ENCODE results near the gene FAM193A. TPM values are rescaled to one million over a fixed set of nuclear protein-coding genes. Genes with fewer than 3 reads are reported as not detected.

Gene FAM193A
- total RNA-seq, 6 experiments from 2014 or later: 8.5 to 12.3 (median 9.7) TPM

DNA sequence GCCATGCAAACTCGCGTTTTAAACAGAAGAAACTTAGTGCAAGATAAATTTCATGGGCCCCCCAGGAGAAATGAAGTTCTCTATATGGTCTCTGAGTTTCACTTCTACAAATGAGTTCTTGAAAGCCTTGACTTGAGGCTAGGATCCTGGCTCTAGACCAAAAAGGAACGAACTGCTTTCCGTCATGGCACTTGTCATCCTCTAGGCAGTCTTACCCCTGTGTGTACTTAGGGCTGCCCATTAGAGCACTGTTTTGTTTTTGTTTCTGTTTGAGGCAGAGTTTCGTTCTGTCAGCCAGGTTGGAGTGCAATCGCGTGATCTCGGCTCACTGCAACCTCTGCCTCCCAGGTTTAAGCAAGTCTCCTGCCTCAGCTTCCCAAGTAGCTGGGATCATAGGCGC lies 38.5 kb upstream of the FAM193A start:
- intact Hi-C loops (cut with DNase I): no loop called here
- Histone ChIP-seq H3K4me1 (no peaks in the 10 kb centered on the region), H3K27ac (no peak overlapping the region), H3K4me3 (no peak overlapping the region), H3K27me3 (no peaks in the 10 kb centered on the region), H3K36me3 (peaks cover 0 to 40% (median 25%) of the 10 kb centered on the region in 4 donors), H3K9me3 (no peaks in the 10 kb centered on the region)
- DNase-seq (no peak), ATAC-seq (peak; percentile 44 to 82 (median 52))
- TF ChIP-seq, protein P1, sequence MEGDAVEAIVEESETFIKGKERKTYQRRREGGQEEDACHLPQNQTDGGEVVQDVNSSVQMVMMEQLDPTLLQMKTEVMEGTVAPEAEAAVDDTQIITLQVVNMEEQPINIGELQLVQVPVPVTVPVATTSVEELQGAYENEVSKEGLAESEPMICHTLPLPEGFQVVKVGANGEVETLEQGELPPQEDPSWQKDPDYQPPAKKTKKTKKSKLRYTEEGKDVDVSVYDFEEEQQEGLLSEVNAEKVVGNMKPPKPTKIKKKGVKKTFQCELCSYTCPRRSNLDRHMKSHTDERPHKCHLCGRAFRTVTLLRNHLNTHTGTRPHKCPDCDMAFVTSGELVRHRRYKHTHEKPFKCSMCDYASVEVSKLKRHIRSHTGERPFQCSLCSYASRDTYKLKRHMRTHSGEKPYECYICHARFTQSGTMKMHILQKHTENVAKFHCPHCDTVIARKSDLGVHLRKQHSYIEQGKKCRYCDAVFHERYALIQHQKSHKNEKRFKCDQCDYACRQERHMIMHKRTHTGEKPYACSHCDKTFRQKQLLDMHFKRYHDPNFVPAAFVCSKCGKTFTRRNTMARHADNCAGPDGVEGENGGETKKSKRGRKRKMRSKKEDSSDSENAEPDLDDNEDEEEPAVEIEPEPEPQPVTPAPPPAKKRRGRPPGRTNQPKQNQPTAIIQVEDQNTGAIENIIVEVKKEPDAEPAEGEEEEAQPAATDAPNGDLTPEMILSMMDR (IDR thresholded peaks at IDR 0.05): no peak
- no peak for TF ChIP-seq POLR2A (IDR thresholded peaks at IDR 0.05)
- 81% methylated on average over 8 of the region's 9 CpGs for WGBS (ENCODE audit: insufficient coverage, low coverage, low lambda C conversion rate, missing lambda C conversion rate)

DNA sequence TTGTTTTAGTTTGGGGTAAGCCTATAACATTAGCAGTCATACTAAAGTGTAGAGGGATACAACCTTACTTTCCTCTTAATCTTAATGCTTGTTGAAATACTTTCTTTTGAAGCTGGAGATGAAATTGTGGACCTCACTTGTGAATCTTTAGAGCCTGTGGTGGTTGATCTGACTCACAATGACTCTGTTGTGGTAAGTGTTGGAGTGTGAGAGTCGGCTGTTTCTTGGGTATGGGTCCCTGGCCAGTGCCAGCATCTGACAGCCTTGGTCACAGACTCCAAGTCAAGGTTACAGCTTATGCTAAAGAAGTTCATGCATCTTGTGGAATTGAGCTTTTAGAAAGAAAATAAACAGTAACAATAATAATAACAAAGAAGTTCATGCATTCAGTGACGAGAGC lies 35.9 kb upstream of the FAM193A start:
- WGBS (ENCODE audit: insufficient coverage, low coverage, low lambda C conversion rate, missing lambda C conversion rate): 88% methylated on average over 2 of the region's 2 CpGs
- no peaks in the 10 kb centered on the region for H3K27me3 ChIP-seq
- no peaks in the 10 kb centered on the region for H3K4me1 ChIP-seq
- no peak for DNase-seq
- intact Hi-C loops (cut with DNase I): no loop called here
- no peak overlapping the region for H3K27ac ChIP-seq
- no peak for TF ChIP-seq POLR2A (IDR thresholded peaks at IDR 0.05)
- TF ChIP-seq, protein P1 (IDR thresholded peaks at IDR 0.05): no peak
- no peak overlapping the region for H3K4me3 ChIP-seq
- H3K9me3 ChIP-seq: no peaks in the 10 kb centered on the region
- peaks cover 0 to 46% (median 26%) of the 10 kb centered on the region in 4 donors for H3K36me3 ChIP-seq
- no peak for ATAC-seq

DNA sequence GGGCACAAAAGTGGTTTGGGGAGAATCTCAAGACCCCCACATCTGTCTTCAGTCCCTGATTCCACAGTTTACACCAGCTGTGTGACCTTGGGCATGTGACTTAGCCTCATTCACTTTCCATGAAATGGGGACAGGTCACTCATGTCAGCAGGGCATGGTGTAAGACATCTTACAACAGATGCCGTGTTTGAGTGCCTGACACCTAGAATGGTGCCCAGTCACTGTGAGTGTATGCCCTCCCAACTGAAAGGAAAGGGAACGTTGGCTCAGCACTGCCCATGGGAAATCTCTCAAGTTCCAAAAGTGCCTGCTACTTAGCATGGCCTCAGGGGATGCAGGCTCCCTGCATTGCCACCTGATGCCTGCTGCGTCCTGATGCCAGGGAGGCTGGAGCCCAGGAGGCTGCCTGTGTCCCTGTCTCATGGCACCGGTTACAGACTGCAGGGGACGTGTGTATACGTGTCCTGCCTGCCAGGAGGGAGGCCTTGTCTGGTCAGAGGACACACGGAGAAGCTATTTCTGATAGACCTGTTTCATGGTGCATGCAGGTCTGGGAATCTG lies 35.3 kb upstream of the FAM193A start:
- no peak for TF ChIP-seq POLR2A (IDR thresholded peaks at IDR 0.05)
- TF ChIP-seq, protein P1 (IDR thresholded peaks at IDR 0.05): no peak
- ATAC-seq (no peak), DNase-seq (no peak)
- intact Hi-C loops (cut with DNase I): no loop called here
- Histone ChIP-seq H3K36me3 (peaks cover 0 to 46% (median 26%) of the 10 kb centered on the region in 4 donors), H3K4me3 (no peak overlapping the region), H3K27ac (no peak overlapping the region), H3K27me3 (no peaks in the 10 kb centered on the region), H3K9me3 (no peaks in the 10 kb centered on the region), H3K4me1 (no peaks in the 10 kb centered on the region)
- WGBS (ENCODE audit: insufficient coverage, low coverage, low lambda C conversion rate, missing lambda C conversion rate): no CpG with 5 or more reads among the region's 7 CpGs

DNA sequence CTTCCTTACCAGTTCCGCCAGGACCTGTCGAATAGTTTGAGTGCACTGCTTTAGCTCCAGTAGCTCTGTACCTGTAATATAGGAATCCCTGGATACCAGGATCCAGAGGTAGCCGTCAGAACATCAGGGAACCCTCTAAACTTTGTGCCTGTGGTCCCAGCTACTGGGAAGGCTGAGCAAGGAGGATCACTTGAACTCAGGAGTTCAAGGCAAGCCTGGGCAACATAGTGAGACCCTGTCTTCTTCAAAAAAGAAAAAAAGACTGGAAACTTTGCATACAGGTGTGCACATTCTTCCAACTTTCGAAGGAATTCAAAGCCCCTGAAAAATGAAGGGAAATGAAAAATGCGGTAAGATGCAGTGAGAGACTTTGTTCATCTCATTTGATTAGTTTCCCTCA lies 32.6 kb upstream of the FAM193A start:
- no peak overlapping the region for H3K4me3 ChIP-seq
- no peak overlapping the region for H3K27ac ChIP-seq
- no peaks in the 10 kb centered on the region for H3K27me3 ChIP-seq
- H3K9me3 ChIP-seq: no peaks in the 10 kb centered on the region
- ATAC-seq: no peak
- intact Hi-C loops (cut with DNase I): no loop called here
- no peak for TF ChIP-seq POLR2A (IDR thresholded peaks at IDR 0.05)
- TF ChIP-seq, protein P1 (IDR thresholded peaks at IDR 0.05): no peak
- DNase-seq: no peak
- peaks cover 0 to 25% (median 17%) of the 10 kb centered on the region in 4 donors for H3K36me3 ChIP-seq
- no peaks in the 10 kb centered on the region for H3K4me1 ChIP-seq
- WGBS (ENCODE audit: insufficient coverage, low coverage, low lambda C conversion rate, missing lambda C conversion rate): 88% methylated on average over 4 of the region's 5 CpGs

Measured in right lobe of liver (tissue), 6 donors.